RWPE1 (cell line): Measurements from ENCODE around the gene BMF.
"Not testable (repeated sequence)": the region's sequence is repeated elsewhere in the genome, so short reads cannot be mapped to it uniquely, and the experiment has no call there.

Source experiments
- CTCF ChIA-PET: fragments of 350-600 bp; sonication (Branson Sonifier 250); formaldehyde crosslinking; extraction: SDS; loops from one replicate; lab custom pipeline; 2021; lab: Yijun Ruan, JAX
- POLR2A ChIA-PET: fragments of 400-600 bp; formaldehyde crosslinking; extraction: SDS; loops from one replicate; lab custom pipeline; 2020; ENCODE audit warnings: antibody characterized with exemption; ENCODE audit not compliant: low non-redundant PET; lab: Yijun Ruan, JAX
- DNase-seq: peaks from one replicate; pipeline ENCODE4 v3.0.0; 2012; ENCODE audit warnings: low spot score
- H3K27ac ChIP-seq: fragments of 450-650 bp; 2 replicates; pipeline ENCODE4 v1.5.1; 2017
- TF ChIP-seq, protein P1 (sequence below): fragments of 450-650 bp; conservative IDR thresholded peaks from 2 replicates; pipeline ENCODE4 v1.5.1; 2017; ENCODE audit warnings: low read depth, mild to moderate bottlenecking

The BMF gene, protein sequence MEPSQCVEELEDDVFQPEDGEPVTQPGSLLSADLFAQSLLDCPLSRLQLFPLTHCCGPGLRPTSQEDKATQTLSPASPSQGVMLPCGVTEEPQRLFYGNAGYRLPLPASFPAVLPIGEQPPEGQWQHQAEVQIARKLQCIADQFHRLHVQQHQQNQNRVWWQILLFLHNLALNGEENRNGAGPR

DNA sequence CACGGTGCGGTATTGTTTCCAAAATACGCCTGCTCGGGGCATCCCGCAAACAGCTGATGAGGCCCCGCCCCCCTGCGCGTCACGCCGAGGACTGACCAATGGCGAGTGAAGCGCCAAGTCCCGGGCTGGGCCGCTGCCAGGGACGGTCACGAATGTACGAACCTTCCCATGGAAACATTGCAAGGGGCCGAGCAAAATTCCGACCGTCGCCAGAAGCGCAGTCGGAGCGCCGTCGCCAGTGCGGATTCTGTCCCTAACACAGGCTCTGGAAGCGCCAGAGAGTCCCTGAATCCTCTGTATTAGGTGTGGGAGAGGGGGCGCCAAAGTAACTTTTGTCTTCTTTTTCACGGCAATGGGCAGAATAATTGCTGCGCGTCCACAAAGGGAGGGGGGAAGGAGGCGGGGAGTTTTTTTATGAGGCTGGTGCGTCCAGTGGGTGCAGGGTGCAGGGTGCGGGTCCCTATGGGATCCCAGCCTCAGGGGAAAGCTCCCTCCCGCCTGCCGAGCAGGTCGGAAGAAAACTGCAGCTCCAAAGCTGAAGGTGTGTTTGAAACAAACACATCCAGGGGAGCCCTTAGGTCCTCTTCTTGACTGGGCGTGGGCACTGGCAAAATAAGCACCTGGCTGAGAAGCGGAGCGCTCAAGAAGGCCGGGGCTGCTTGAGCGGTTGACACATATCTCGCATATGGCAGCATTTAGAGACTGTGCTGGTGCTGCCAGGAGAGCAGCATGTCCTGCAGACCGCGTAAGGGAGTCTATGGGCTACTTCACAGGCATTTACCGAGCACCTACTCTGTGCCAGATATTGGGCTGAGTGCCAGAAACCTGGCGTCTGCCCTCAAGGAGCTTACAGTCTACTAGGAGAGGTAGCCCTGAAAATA, at the start of gene BMF:
TSS of gene BMF (minus strand) at position 25 of the 881 bp plus-strand sequence. CDS start 2,793 bp downstream, outside the sequence.
- POLR2A ChIA-PET, result interaction anchor here (1.5 kb wide), 1 partner anchor 62 kb away, joined by 3 read pairs; no protein-coding TSS in a partner anchor
- H3K27ac ChIP-seq, result peak within 1 kb of the TSS; percentile 94
- TF ChIP-seq, protein P1, sequence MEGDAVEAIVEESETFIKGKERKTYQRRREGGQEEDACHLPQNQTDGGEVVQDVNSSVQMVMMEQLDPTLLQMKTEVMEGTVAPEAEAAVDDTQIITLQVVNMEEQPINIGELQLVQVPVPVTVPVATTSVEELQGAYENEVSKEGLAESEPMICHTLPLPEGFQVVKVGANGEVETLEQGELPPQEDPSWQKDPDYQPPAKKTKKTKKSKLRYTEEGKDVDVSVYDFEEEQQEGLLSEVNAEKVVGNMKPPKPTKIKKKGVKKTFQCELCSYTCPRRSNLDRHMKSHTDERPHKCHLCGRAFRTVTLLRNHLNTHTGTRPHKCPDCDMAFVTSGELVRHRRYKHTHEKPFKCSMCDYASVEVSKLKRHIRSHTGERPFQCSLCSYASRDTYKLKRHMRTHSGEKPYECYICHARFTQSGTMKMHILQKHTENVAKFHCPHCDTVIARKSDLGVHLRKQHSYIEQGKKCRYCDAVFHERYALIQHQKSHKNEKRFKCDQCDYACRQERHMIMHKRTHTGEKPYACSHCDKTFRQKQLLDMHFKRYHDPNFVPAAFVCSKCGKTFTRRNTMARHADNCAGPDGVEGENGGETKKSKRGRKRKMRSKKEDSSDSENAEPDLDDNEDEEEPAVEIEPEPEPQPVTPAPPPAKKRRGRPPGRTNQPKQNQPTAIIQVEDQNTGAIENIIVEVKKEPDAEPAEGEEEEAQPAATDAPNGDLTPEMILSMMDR, result no peak; the same call in 1 of the 2 replicates
- CTCF ChIA-PET, result interaction anchor here (0.6 to 0.7 kb wide), 3 partner anchors 26 to 706 kb away, joined by 3 read pairs; no protein-coding TSS in a partner anchor
- DNase-seq, result peak; percentile 99

DNA sequence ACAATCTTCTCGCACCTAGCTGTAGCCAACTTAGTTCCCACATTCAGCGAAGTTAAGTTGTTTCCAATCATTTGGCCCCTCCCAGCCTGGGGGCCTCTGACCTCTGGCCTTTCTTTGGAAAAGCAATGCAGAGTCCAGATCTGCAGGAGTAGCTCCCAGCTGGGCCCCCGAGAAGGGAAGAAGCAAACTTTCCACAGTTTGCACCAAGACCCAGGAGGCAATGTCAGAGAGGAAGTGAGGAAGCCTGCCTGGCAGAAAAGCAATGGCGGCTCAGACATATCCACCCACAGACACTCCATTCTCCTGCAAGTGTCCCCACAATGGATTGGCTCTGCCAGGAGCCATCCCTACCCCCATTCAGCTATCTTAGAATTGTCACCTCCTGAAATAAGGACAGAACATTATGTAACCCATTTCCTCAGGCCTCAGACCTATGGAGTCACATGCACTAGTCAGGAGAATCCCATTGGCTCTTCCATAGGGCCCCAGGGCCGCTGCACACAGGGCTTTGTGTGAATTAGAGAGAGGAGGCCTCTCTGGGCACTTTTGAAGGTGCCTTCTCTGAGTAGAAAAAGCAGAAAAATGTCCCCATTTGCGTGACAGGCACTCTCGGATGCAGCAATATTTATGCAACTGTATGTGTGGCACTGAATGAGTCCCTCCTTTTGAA, 49.2 kb upstream of the BMF start:
- POLR2A ChIA-PET, result no interaction called here
- CTCF ChIA-PET, result interaction anchor here (0.6 kb wide), 1 partner anchor 53 kb away, joined by 3 read pairs; no protein-coding TSS in a partner anchor
- DNase-seq, result no peak
- no peak overlapping the region for H3K27ac ChIP-seq
- TF ChIP-seq, protein P1, result no peak

DNA sequence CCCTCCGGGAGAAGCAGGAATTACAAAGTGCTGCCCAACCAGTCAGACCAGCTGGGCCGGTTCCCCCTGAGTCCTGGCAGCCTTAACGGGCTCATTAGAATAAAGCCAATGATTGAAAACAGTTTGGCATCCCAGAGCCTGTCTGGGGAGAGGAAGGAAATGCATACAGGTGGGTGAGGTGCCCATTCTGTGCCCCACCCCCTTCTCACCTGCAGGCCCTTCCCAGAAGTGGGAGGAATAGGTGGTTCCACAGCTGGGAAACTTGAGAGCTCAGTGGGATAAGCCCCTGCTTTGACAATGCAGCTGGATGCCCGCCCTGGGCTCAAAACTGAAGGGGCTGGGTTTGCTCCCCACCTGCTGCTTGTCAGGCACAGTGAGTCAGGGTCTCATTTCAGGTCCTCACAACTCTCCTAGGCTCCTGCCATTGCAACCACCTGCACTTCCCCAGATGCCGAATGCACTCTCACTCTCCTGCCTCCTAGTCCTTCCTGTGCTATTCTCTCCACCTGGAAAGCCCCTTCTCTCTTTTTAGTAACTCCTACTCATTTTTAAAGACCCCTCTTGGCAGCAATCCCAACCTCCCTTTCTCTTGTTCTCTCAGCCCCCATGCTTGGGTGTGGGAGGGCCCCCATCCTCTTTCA, 46.7 kb upstream of the BMF start:
- CTCF ChIA-PET, result no interaction called here
- no peak overlapping the region for H3K27ac ChIP-seq
- DNase-seq, result peak; percentile 72
- TF ChIP-seq, protein P1, result no peak
- POLR2A ChIA-PET, result no interaction called here

DNA sequence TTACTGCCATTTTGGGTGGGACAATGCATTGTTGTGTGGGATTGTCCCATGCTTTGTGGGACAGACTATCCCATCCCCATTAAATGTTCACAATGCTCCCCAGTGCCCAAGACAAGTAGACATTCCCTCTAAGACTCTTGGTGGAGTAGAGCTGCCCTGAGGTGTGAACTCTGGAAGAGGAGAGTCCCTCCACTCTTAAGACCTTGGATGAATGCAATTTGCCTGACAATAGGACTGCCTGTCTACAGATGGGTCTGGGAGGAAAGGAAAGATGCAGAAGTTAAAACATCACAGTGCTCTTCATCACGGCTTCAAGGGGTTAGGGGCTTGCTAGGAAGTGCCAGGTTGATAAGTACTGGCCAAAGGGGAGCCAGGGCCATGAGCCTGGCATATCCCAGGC, 46.1 kb upstream of the BMF start:
- H3K27ac ChIP-seq, POLR2A ChIA-PET, DNase-seq, CTCF ChIA-PET: not testable (repeated sequence)

DNA sequence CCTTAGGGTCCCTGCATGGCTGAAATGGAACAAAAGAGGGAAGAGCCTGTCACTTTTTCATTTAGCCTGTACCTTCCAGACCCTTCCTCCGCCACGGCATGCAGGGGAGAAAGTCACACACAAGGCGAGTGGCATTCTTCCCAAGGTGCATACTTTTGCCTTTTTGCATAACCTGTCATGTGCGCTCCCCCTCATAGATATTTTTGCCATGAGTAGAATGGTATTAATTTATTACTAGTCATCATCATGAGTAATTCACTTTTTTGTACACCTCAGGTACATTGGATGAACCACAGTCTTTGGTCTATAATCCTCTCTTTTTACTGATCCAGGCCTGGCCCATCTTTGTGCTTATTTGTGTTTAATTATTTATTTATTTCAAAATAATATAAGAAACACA, 43.3 kb upstream of the BMF start:
- no peak overlapping the region for H3K27ac ChIP-seq
- POLR2A ChIA-PET, result interaction anchor here (0.7 kb wide), 1 partner anchor 190 kb away, joined by 7 read pairs; no protein-coding TSS in a partner anchor
- TF ChIP-seq, protein P1, result no peak
- CTCF ChIA-PET, result interaction anchor here (0.7 kb wide), 1 partner anchor 48 kb away, joined by 5 read pairs; no protein-coding TSS in a partner anchor
- DNase-seq, result peak; percentile 48

DNA sequence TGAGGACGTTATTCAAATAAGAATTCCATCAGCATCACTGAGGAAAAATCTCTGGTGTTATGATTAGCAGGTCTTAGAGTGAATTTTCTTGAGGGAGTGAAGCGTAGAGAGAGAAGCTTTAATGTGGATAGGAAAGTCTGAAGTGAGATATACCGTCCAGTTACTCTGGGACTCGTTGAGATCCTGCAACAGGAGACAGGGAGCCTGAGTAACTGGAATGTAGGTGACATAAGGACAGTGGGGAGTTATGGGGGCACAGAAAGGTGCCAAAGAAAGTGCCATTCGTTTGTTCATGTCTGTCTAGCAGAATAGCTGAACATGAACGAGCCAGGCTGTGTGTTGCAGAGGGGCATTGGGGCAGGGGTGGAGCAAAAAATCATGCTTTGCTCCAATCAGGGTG, 42.8 kb upstream of the BMF start:
- no peak overlapping the region for H3K27ac ChIP-seq
- DNase-seq, result no peak
- TF ChIP-seq, protein P1, result no peak
- ChIA-PET POLR2A (interaction anchor here (0.6 kb wide), 1 partner anchor 39 kb away, joined by 4 read pairs; no protein-coding TSS in a partner anchor), CTCF (no interaction called here)
